Activated naive CD4-positive, alpha-beta T cell treated with anti-CD3 and anti-CD28 coated beads, Interleukin-2, amount 50 U/mL, for 72 hours (primary cell): ENCODE results near the gene CRYL1. TPM values are rescaled to one million over a fixed set of nuclear protein-coding genes. Genes with fewer than 3 reads are reported as not detected.
A peak's percentile ranks its signal among the peaks of the same experiment; 100 is the strongest.

ENCODE experiments used
- ATAC-seq, 2 donors: fragments of 150-1000 bp; cut with Tn5 transposase; 2 replicates each; pipeline ENCODE4 v1.10.0; 2021; ENCODE audit warnings: mild to moderate bottlenecking in 2 of 2, moderate library complexity in 2 of 2
- DNase-seq, 2 donors: peaks; one replicate each; pipeline ENCODE4 v3.0.0; 2021 to 2022; ENCODE audit warnings: low spot score in 2 of 2
- H3K27ac Mint-ChIP-seq, 2 donors: one replicate each; pipeline ENCODE4 v1.8.0; 2022; ENCODE audit warnings: mild to moderate bottlenecking in 2 of 2, mixed read lengths in 2 of 2
- H3K36me3 Mint-ChIP-seq, 2 donors: one replicate each; pipeline ENCODE4 v1.8.0; 2022; ENCODE audit warnings: mixed read lengths in 2 of 2
- H3K9me3 Mint-ChIP-seq, 2 donors: one replicate each; pipeline ENCODE4 v1.8.0; 2022; ENCODE audit warnings: mixed read lengths in 2 of 2
- total RNA-seq, 2 donors: library from RNA; stranded (reverse); gene quantifications; one replicate each; pipeline ENCODE4 v1.2.3, GENCODE V29; 2022

CRYL1 gene
- total RNA-seq, 2 donors from 2014 or later: 9.0 to 10.1 TPM

DNA sequence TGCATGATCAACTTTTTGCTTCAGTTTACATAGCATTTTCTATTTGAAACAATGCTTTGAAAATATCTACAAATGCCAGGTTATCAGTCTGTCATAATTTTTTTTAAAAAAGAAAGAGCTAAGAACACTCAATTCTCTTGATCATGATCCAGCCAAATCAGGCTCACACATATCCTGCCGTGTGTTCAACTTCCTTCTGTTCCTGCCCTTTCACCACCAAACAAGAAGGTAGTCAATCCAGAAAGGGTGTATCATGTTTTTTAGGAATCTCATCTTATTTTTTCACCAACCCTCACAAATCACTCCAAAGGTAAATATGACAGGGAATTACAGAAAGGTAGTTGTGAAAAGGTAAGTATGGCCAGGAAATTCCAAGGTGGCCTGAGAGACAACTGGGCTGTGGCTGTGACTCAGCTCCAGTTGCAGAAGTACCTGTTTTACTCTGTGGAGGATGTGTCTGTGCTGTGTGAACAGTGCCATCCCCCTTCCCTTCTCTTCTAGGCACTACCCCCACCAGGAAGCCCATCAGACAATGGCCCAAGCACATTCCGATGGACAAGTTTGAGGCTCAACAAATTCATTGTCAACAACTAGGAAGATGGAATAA is 154.7 kb downstream of the CRYL1 start:
- Mint-ChIP-seq H3K27ac (no peak overlapping the region), H3K36me3 (no peaks in the 10 kb centered on the region), H3K9me3 (no peaks in the 10 kb centered on the region)
- no peak for DNase-seq
- ATAC-seq: no peak

DNA sequence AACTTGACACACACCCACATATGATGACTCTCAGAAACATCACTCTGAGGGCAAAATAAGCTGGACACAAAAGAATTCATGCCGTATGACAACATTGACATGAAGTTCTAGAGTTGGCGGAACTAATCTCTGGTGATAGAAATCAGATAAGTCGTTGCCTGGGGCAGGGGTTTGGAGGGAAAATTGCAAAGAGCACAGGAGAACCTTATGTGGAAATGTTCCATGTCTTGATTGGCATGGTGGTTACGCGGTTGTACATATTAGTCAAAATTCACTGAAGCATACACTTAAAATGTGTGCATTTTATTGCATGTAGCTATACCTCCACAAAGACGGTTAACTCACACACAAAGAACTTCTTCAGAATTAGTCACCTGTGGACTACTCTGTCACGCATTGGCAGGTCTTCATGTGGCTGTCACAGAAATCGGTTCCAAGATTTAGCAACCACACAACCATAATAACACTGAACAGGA is 155.7 kb downstream of the CRYL1 start:
- no peak for DNase-seq
- Mint-ChIP-seq H3K36me3 (no peaks in the 10 kb centered on the region), H3K9me3 (no peaks in the 10 kb centered on the region), H3K27ac (no peak overlapping the region)
- peak; percentile 28 to 69 for ATAC-seq

DNA sequence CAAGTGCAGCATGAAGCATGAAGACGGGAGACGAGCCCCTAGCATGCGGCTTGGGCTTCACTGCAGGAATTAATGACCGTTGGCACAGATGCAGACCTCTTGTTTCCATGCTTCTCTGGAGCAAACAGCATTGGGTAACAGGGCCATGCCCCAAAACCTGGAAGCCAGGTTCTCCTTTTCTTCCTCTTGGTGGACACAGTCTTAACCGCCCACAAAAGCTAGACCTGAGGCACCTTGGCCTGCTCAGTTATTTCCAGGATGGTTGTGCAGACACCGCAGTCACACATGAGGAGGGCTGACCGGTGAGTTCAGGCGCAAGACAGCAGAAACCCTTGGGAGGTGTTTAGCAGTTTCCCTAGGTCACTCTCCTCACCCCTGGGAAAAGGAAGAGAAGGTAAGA is 159.6 kb downstream of the CRYL1 start:
- Mint-ChIP-seq H3K36me3 (no peaks in the 10 kb centered on the region), H3K9me3 (no peaks in the 10 kb centered on the region), H3K27ac (no peak overlapping the region)
- ATAC-seq: no peak
- no peak for DNase-seq

DNA sequence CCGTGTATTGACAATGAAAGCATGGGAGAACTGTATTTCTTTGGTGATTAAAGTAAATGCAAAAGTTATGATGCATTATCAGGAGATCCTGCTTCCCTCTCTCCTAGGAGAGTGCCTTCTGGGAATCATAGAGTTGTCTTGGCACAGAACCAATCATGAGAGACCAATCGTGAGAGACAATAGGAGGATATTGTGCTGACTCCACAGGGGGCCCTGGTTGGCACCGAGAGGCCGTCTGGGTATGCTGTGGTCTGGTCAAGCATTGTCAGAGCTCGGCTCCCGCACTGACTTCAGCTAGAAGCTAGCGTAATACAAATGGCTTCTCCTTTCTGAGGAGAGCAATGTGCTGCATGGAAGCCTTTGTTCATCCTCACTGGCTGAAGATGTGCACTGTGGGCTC is 162.1 kb downstream of the CRYL1 start:
- ATAC-seq (no peak), DNase-seq (no peak)
- Mint-ChIP-seq H3K9me3 (no peaks in the 10 kb centered on the region), H3K27ac (peak overlapping the region in 1 of 2 donors; percentile 15), H3K36me3 (no peaks in the 10 kb centered on the region)

DNA sequence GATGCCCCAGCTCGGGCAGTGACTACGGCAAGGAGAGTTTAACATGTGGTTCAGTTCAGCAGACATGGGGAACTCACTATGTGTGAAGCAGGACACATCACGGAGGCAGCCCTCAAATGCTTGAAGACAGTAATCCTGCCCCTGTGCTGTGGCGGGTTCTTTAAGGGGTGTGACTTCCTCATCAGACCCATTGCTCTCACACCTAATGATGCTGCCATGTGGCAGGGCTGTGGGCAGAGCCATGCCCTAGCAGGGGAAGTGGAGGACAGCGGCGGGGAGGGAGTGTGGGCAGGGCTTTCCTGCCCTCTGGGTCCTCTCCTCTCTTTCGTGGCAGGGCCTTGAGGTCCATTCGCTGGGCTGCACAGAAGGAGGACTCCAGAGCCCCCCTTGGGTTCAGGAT is 162.5 kb downstream of the CRYL1 start:
- H3K27ac Mint-ChIP-seq: peak overlapping the region in 1 of 2 donors; percentile 15
- no peaks in the 10 kb centered on the region for H3K9me3 Mint-ChIP-seq
- ATAC-seq (no peak), DNase-seq (no peak)
- H3K36me3 Mint-ChIP-seq: no peaks in the 10 kb centered on the region

DNA sequence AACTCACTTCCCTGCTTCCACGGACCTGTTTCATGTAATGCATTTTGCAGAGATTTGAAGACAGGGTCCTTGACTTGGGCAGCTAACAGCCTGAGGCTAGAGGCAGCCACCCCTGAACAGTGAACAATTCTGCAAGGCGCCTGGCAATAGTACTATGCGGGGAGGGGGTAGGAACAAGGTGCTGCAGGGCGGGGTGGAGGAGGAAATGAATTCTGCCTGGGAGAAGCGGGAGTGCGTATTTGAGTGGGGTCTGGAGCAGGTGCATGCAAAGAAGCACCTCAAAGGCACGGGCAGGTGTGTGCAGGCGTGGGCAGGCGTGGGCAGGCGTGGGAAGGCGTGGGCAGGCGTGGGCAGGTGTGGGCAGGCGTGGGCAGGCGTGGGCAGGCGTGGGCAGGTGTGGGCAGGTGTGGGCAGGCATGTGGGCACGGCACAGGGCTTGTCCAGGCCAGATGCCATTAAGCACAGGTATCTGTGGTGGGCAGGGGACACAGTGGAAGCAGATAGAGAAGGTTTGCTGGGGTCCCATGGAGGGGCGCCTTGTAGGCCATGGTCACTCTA is 163.1 kb downstream of the CRYL1 start:
- ATAC-seq (no peak), DNase-seq (no peak)
- Mint-ChIP-seq H3K36me3 (no peaks in the 10 kb centered on the region), H3K27ac (no peak overlapping the region), H3K9me3 (no peaks in the 10 kb centered on the region)

DNA sequence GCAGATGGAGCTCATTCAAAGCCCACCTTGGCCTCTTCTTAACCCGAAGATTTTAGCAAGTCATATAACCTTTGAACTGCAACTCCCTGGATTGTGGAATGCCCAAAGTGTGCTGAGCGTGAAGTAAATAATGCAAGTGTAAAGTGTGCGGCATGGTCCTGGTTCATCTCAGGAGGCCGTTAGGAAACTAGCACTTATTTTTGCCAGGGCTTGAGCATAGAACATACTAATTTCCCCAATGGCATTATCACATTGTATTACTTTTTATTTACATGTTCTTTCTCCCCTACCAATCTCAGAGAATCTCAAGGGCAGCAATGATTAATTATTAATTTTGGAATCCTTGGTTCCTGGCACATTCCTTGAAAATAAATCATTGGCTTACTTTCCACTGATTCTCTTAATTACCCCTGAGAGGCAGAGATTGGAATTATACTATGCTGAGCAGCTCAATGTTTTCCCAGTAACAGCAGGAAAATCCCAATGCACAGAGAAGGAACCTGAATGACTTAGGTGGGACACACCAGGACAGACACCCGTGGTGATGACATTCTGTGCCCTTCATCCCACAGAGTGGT is 164.7 kb downstream of the CRYL1 start:
- ATAC-seq: no peak
- no peak for DNase-seq
- Mint-ChIP-seq H3K27ac (no peak overlapping the region), H3K9me3 (no peaks in the 10 kb centered on the region), H3K36me3 (no peaks in the 10 kb centered on the region)

DNA sequence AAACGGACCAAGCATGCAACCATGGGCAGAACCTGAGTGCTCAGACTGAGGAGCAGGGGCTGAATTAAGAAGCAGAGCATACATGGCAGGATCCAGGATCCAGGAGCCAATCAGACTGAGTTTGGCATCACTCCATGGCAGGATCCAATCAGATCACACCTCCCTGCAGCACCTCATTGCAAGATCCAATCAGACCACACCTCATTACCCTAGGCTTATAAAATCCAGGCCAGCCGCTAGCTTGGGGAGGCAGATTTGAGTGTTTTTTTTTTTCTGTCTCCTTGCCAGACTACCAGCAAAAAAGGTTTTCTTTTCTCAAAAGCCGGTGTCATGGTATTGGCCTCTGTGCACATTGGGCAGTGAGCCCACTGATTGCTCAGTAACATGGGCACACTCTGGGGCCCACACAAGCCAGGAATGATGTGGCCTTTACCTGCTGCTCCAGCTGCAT is 165.6 kb downstream of the CRYL1 start:
- Mint-ChIP-seq H3K9me3 (no peaks in the 10 kb centered on the region), H3K27ac (no peak overlapping the region), H3K36me3 (no peaks in the 10 kb centered on the region)
- DNase-seq (no peak), ATAC-seq (no peak)

DNA sequence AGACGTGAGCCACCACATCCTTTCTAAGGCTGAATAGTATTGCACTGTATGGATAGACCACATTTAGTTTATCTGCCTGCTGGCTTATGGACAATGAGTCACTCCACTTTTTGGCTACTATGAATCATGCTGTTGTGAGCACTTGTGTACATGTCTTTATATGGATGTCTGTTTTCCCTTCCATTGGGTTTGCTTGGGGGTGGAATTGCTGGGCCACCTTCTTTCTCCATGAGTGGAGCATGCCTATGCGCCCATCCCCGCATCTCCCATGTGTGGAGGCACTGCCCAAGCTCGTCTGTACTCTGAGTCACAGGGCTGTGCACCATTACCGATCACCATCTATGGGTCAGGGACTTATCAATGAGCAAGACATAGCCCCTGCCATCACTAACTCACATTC is 166.3 kb downstream of the CRYL1 start:
- ATAC-seq: peak; percentile 88 to 94
- DNase-seq: no peak

DNA sequence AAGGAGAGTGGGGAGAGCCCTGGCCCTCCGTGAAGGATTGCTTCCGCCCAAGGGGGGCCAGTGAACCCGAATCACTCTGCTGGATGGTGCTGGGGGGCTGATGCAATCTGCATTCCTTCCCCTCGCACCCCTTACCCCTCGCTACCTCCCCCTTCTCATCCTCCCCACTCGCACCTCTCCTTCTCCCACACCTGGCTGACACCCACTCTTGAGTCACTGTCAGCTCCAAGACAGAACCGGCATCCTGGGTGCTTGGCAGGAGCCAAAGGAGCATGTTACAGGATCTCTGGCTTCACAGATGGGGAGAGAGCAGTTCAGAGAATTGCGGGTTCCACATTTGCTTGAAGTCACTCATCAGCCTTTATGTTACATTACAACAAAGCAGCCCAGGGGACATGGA is 167.6 kb downstream of the CRYL1 start:
- no peak for ATAC-seq
- no peak overlapping the region for H3K27ac Mint-ChIP-seq
- H3K9me3 Mint-ChIP-seq: no peaks in the 10 kb centered on the region
- no peaks in the 10 kb centered on the region for H3K36me3 Mint-ChIP-seq
- DNase-seq: no peak

More for the DNA sequence above, 166.3 kb downstream of the CRYL1 start:
- H3K9me3 Mint-ChIP-seq: no peaks in the 10 kb centered on the region
- H3K27ac Mint-ChIP-seq: no peak overlapping the region
- H3K36me3 Mint-ChIP-seq: no peaks in the 10 kb centered on the region

DNA sequence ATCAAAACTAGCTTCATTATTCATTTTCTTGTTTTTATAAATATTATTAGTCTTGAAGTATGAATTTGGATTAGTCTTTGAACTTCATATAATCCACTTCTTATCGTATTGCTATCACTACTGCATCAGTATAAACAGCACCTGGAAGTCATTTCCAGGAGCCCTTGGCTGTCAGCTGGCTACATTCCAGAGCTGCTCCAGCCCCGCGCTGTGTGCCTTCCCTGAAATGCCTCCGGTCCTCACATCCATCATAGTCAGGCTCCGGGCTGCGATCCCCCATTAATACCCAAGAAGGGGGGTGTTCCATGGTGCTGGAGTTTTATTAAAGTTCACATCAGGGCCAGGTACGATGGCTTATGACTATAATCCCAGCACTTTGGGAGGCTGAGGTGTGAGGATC is 169.2 kb downstream of the CRYL1 start:
- H3K36me3 Mint-ChIP-seq: no peaks in the 10 kb centered on the region
- DNase-seq: no peak
- no peak overlapping the region for H3K27ac Mint-ChIP-seq
- H3K9me3 Mint-ChIP-seq: no peaks in the 10 kb centered on the region
- ATAC-seq: no peak

DNA sequence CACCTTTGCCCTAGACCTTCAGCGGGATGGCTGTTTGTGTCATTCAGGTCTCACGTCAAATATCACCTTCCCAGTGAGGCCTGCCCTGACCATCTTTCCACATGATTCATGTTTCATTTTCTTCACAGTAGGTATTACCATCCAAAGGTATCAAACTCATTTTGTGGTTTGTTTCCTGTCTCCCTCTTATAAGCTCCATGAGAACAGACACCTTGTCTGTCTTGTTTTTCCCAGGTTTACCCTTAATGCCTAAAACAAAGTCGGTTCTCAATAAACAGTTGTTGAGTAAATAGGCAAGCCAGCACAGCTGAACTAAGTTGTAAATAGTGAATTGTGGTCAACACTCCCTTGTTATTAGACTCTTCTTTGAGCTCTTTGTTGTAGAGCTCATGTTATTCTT is 170.9 kb downstream of the CRYL1 start:
- no peaks in the 10 kb centered on the region for H3K36me3 Mint-ChIP-seq
- ATAC-seq (no peak), DNase-seq (no peak)
- no peak overlapping the region for H3K27ac Mint-ChIP-seq
- no peaks in the 10 kb centered on the region for H3K9me3 Mint-ChIP-seq

DNA sequence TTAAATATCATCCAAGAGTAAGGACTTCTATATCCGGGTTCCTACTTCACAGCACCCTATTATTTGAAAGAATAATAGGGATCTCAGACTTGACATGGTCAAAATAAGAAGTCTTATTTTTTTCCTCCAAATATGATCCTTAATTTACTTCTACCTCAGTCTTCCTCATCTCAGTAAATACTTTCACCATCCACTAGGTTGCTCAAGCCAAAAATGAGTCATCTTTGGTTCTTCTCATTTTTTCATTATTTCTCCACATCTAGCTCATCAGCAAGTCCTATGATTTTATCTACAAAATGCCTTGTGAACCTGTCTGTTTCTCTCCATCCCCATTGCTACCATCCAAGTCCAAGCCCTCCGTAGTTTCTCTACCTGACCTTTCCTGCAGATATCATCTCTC is 171.7 kb downstream of the CRYL1 start:
- DNase-seq (no peak), ATAC-seq (no peak)
- peaks cover 0 to 2% of the 10 kb centered on the region in 2 donors for H3K9me3 Mint-ChIP-seq
- H3K36me3 Mint-ChIP-seq: no peaks in the 10 kb centered on the region
- H3K27ac Mint-ChIP-seq: no peak overlapping the region

Other genes with a start within 250 kb of the CRYL1 start
- 1 to 10 TPM; 1.6 to 4.1 TPM for gene IFT88, start 41.3 kb upstream of the CRYL1 start, total RNA-seq
- gene IL17D, start 177.8 kb upstream of the CRYL1 start, total RNA-seq: under 1 TPM; 0.16 to 0.41 TPM
- 10 to 100 TPM in 1 of 2 donors, 1 to 10 TPM in 1; 8.5 to 19.1 TPM for gene EEF1AKMT1, start 248.1 kb upstream of the CRYL1 start, total RNA-seq